HK-2 (cell line): Measurements from ENCODE around the gene CCDC137.

Experiments
- DNase-seq: peaks from one replicate; pipeline ENCODE4 v3.0.0-alpha.2; 2018; ENCODE audit not compliant: unreplicated experiment

Gene CCDC137

GRCh38 chr17:81651692-81652091 lies 14.8 kb upstream of the CCDC137 start:
- peak; percentile 85 for DNase-seq

- DNase-seq, result no peak
Observed at GRCh38 chr17:81652906-81653771, 13.4 kb upstream of the CCDC137 start.

GRCh38 chr17:81655378-81656117 lies 11.0 kb upstream of the CCDC137 start:
- DNase-seq, result no peak

- no peak for DNase-seq
Observed at GRCh38 chr17:81656118-81656743, 10.3 kb upstream of the CCDC137 start, which contains the start of gene PDE6G. Gene PDE6G (minus strand): TSS chr17:81656542. CDS start chr17:81653305, 3,237 bp downstream.

GRCh38 chr17:81656835-81657234 lies 9.7 kb upstream of the CCDC137 start:
- DNase-seq, result no peak

- no peak for DNase-seq
Observed at GRCh38 chr17:81659038-81659437, 7.5 kb upstream of the CCDC137 start.

GRCh38 chr17:81660441-81660840 lies 6.1 kb upstream of the CCDC137 start:
- no peak for DNase-seq

GRCh38 chr17:81662002-81662401 lies 4.5 kb upstream of the CCDC137 start:
- DNase-seq, result no peak

- DNase-seq, result no peak
Observed at GRCh38 chr17:81664051-81664470, 2.5 kb upstream of the CCDC137 start.

GRCh38 chr17:81665205-81666091 lies 1.1 kb upstream of the CCDC137 start:
- peak; percentile 77 for DNase-seq

- DNase-seq, result no peak
Observed at GRCh38 chr17:81666092-81666341, 520 bp upstream of the CCDC137 start.

GRCh38 chr17:81667754-81668153 lies 1.2 kb downstream of the CCDC137 start:
- no peak for DNase-seq

GRCh38 chr17:81672504-81672903 lies 6.0 kb downstream of the CCDC137 start:
- DNase-seq, result no peak

- no peak for DNase-seq
Observed at GRCh38 chr17:81672954-81673353, 6.4 kb downstream of the CCDC137 start.

GRCh38 chr17:81673561-81674258 lies 7.2 kb downstream of the CCDC137 start:
- DNase-seq, result no peak

- peak; percentile 35 for DNase-seq
Observed at GRCh38 chr17:81675515-81676221, 9.1 kb downstream of the CCDC137 start.

- DNase-seq, result no peak
Observed at GRCh38 chr17:81676906-81677305, 10.4 kb downstream of the CCDC137 start.

GRCh38 chr17:81680150-81680549 lies 13.6 kb downstream of the CCDC137 start:
- no peak for DNase-seq

- DNase-seq, result no peak
Observed at GRCh38 chr17:81681672-81682071, 15.1 kb downstream of the CCDC137 start.

- DNase-seq, result no peak
Observed at GRCh38 chr17:81682565-81683207, 16.1 kb downstream of the CCDC137 start.
